Endothelial cell of umbilical vein (primary cell): Measurements from ENCODE around the gene SYT6.

Source experiments
- EZH2 ChIP-seq: IDR thresholded peaks from 2 replicates; pipeline ENCODE4 v1.6.1; 2012; ENCODE audit warnings: borderline replicate concordance, low read depth, mild to moderate bottlenecking, moderate library complexity, low read length, inconsistent platforms; ENCODE audit not compliant: severe bottlenecking
- GATA2 ChIP-seq: IDR thresholded peaks from 2 replicates; pipeline ENCODE4 v1.7.0; 2011; ENCODE audit warnings: low read depth, mild to moderate bottlenecking, moderate library complexity, mixed read lengths, low read length; ENCODE audit not compliant: insufficient read length, insufficient read depth
- JUN ChIP-seq: IDR thresholded peaks from 2 replicates; pipeline ENCODE4 v1.6.1; 2011; ENCODE audit warnings: borderline replicate concordance, low read depth; ENCODE audit not compliant: insufficient read length, insufficient read depth
- MYC ChIP-seq: IDR thresholded peaks from one replicate; pipeline ENCODE4 v1.6.1; 2011; ENCODE audit warnings: mild to moderate bottlenecking, low read depth, low read length
- POLR2A ChIP-seq: IDR thresholded peaks from 2 replicates; pipeline ENCODE4 v1.6.1; 2012; ENCODE audit warnings: low read depth, mild to moderate bottlenecking, control low read depth, low read length
- TF ChIP-seq, protein P1 (sequence below), 2 donors: IDR thresholded peaks; 1 replicate in 1 of 2; 2 replicates in 1 of 2; pipeline ENCODE4 v1.5.1; 2011; ENCODE audit warnings: low read length in 2 of 2, mild to moderate bottlenecking in 2 of 2, moderate library complexity in 2 of 2, control low read depth in 1 of 2, inconsistent platforms in 1 of 2, low read depth in 1 of 2; ENCODE audit not compliant: insufficient read depth in 1 of 2; ENCODE audit errors: extremely low read depth in 1 of 2

DNA sequence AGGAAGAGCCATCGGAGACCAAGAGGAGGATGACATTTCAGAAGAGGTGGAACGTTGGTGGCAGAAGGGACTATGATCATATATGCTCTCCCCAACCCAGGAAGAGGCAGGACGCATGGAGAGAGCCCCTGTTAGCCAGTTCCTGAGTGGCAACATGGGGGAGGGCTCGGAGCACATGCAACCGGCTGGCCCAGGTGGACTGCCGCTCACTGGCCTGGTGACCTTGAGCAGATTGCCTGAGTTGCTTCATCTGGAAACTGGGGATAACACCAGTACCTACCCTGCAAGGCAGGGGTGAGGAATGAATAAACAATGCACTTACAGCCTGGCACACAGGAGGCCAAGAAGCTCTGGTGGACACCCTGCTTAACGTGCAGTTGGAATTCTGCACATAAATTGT lies 29.0 kb downstream of the SYT6 start:
- TF ChIP-seq POLR2A (no peak), MYC (no peak), GATA2 (no peak), EZH2 (no peak), JUN (no peak)
- TF ChIP-seq, protein P1, sequence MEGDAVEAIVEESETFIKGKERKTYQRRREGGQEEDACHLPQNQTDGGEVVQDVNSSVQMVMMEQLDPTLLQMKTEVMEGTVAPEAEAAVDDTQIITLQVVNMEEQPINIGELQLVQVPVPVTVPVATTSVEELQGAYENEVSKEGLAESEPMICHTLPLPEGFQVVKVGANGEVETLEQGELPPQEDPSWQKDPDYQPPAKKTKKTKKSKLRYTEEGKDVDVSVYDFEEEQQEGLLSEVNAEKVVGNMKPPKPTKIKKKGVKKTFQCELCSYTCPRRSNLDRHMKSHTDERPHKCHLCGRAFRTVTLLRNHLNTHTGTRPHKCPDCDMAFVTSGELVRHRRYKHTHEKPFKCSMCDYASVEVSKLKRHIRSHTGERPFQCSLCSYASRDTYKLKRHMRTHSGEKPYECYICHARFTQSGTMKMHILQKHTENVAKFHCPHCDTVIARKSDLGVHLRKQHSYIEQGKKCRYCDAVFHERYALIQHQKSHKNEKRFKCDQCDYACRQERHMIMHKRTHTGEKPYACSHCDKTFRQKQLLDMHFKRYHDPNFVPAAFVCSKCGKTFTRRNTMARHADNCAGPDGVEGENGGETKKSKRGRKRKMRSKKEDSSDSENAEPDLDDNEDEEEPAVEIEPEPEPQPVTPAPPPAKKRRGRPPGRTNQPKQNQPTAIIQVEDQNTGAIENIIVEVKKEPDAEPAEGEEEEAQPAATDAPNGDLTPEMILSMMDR (IDR thresholded peaks at IDR 0.05; ENCODE audit: extremely low read depth in 1 of 2, insufficient read depth in 1 of 2, low read depth in 1 of 2, low read length in 2 of 2), result no peak
